Glutamatergic neuron (in vitro differentiated cells): Measurements from ENCODE around the gene DPP4. TPM values are rescaled to one million over a fixed set of nuclear protein-coding genes. Genes with fewer than 3 reads are reported as not detected.

Source experiments
- DNase-seq: peaks from one replicate; pipeline ENCODE4 v3.0.0; 2022
- H3K27ac Mint-ChIP-seq: one replicate; pipeline ENCODE4 v1.8.0; 2020; ENCODE audit warnings: mild to moderate bottlenecking, mixed read lengths, inconsistent platforms; ENCODE audit not compliant: unreplicated experiment
- H3K27me3 Mint-ChIP-seq: one replicate; pipeline ENCODE4 v1.8.0; 2020; ENCODE audit warnings: mild to moderate bottlenecking, moderate library complexity, mixed read lengths, inconsistent platforms; ENCODE audit not compliant: unreplicated experiment
- H3K36me3 Mint-ChIP-seq: one replicate; pipeline ENCODE4 v1.8.0; 2020; ENCODE audit warnings: mild to moderate bottlenecking, mixed read lengths, inconsistent platforms; ENCODE audit not compliant: unreplicated experiment
- H3K4me1 Mint-ChIP-seq: one replicate; pipeline ENCODE4 v1.8.0; 2020; ENCODE audit warnings: mild to moderate bottlenecking, low read depth, mixed read lengths, inconsistent platforms; ENCODE audit not compliant: unreplicated experiment
- H3K4me3 Mint-ChIP-seq: one replicate; pipeline ENCODE4 v1.8.0; 2020; ENCODE audit warnings: mild to moderate bottlenecking, mixed read lengths, inconsistent platforms; ENCODE audit not compliant: unreplicated experiment
- H3K9me3 Mint-ChIP-seq: one replicate; pipeline ENCODE4 v1.8.0; 2020; ENCODE audit warnings: mild to moderate bottlenecking, moderate library complexity, mixed read lengths, inconsistent platforms; ENCODE audit not compliant: unreplicated experiment
- CTCF ChIP-seq: fragments of 200-600 bp; sonication (generic); IDR thresholded peaks from one replicate; pipeline ENCODE4 v1.5.0; 2021; ENCODE audit not compliant: partially characterized antibody, unreplicated experiment
- total RNA-seq: library from RNA; stranded (reverse); fragmentation: NEBNext Ultra II Directional; extraction: Animal tissue kit (Norgen Biotek cat#: 25700); gene quantifications from one replicate; pipeline ENCODE4 v1.2.1, GENCODE V29; 2021; ENCODE audit not compliant: unreplicated experiment

The DPP4 gene
- total RNA-seq, 1 donor from 2014 or later: 0.20 TPM

GRCh38 chr2:162092658-162093556 lies 18.9 kb upstream of the DPP4 start:
- no peak for TF ChIP-seq CTCF
- no peaks in the 10 kb centered on the region for H3K36me3 Mint-ChIP-seq
- no peak for DNase-seq
- H3K4me3 Mint-ChIP-seq: no peak overlapping the region
- H3K9me3 Mint-ChIP-seq: peaks cover 2% of the 10 kb centered on the region
- no peaks in the 10 kb centered on the region for H3K27me3 Mint-ChIP-seq
- H3K27ac Mint-ChIP-seq: no peak overlapping the region
- no peaks in the 10 kb centered on the region for H3K4me1 Mint-ChIP-seq

GRCh38 chr2:162092008-162092390 lies 18.0 kb upstream of the DPP4 start:
- no peak overlapping the region for H3K4me3 Mint-ChIP-seq
- H3K27ac Mint-ChIP-seq: no peak overlapping the region
- DNase-seq: no peak
- H3K27me3 Mint-ChIP-seq: no peaks in the 10 kb centered on the region
- H3K36me3 Mint-ChIP-seq: no peaks in the 10 kb centered on the region
- no peak for TF ChIP-seq CTCF
- no peaks in the 10 kb centered on the region for H3K4me1 Mint-ChIP-seq
- peaks cover 2% of the 10 kb centered on the region for H3K9me3 Mint-ChIP-seq

GRCh38 chr2:162091325-162092007 lies 17.5 kb upstream of the DPP4 start:
- no peak for TF ChIP-seq CTCF
- Mint-ChIP-seq H3K9me3 (peaks cover 2% of the 10 kb centered on the region), H3K27me3 (no peaks in the 10 kb centered on the region), H3K36me3 (no peaks in the 10 kb centered on the region), H3K27ac (no peak overlapping the region), H3K4me3 (no peak overlapping the region), H3K4me1 (no peaks in the 10 kb centered on the region)
- no peak for DNase-seq

GRCh38 chr2:162090109-162090508 lies 16.1 kb upstream of the DPP4 start:
- Mint-ChIP-seq H3K27me3 (no peaks in the 10 kb centered on the region), H3K4me1 (no peaks in the 10 kb centered on the region), H3K4me3 (no peak overlapping the region), H3K27ac (no peak overlapping the region), H3K36me3 (no peaks in the 10 kb centered on the region), H3K9me3 (peaks cover 2% of the 10 kb centered on the region)
- no peak for TF ChIP-seq CTCF
- DNase-seq: no peak

GRCh38 chr2:162086904-162087303 lies 12.9 kb upstream of the DPP4 start:
- Mint-ChIP-seq H3K4me3 (no peak overlapping the region), H3K27ac (no peak overlapping the region), H3K9me3 (no peaks in the 10 kb centered on the region), H3K4me1 (no peaks in the 10 kb centered on the region), H3K27me3 (no peaks in the 10 kb centered on the region), H3K36me3 (no peaks in the 10 kb centered on the region)
- DNase-seq: no peak
- TF ChIP-seq CTCF: no peak
